ENCODE results near the gene RNF5.
"Not testable (repeated sequence)": the region's sequence is repeated elsewhere in the genome, so short reads cannot be mapped to it uniquely, and the experiment has no call there.

RNF5 gene

GRCh38 chr6:32187009-32187709 lies 9.0 kb downstream of the RNF5 start:
- H3K4me1 ChIP-seq (ENCODE audit: control insufficient read depth in 1 of 2, insufficient read depth in 2 of 2, low read length in 2 of 2), result peaks cover 7 to 42% of the 10 kb centered on the region in 2 donors
- H3K27ac ChIP-seq (ENCODE audit: low read length), result peak overlapping the region; percentile 32
- peak overlapping the region in 1 of 2 donors; percentile 81 for H3K4me3 ChIP-seq (ENCODE audit: low read depth in 1 of 2, low read length in 2 of 2)
- no peaks in the 10 kb centered on the region for H3K27me3 ChIP-seq (ENCODE audit: low read depth, low read length)
- H3K9me3 ChIP-seq (ENCODE audit: control insufficient read depth in 1 of 2, low read length in 2 of 2), result no peaks in the 10 kb centered on the region
- peaks cover 27 to 36% of the 10 kb centered on the region in 2 donors for H3K36me3 ChIP-seq (ENCODE audit: control insufficient read depth in 1 of 2, insufficient read depth in 2 of 2, low read length in 2 of 2)

DNA sequence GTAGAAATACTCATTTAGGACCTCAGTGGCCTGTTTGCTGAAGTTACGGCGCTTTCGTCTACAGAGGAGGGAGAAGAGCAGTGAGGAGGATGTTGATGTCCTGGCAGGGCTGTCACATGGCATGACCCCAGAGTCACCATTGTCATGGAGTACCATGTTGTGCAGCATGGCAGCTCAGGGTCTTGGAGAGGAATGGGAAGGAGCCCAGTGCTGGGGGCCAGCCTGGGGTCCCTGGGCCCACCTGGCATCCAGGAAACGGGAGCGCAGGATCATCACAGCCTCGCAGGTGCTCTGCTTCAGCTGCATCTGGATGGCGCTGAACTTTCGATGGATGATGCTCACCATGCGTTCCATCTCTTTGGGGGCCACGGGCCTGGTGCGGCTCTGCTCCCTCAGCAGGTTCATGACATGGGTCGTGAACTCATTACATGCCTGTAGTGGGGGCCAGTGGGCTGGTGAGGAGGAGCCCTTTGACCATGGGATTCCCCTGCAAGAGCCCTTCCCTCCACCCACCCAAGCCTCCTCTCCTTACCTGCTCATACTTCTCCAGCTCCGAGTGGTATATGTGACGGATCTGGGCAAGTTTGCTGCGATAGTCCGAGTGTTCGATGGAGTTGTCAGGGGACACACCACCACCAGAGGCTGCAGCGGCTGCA lies 9.6 kb downstream of the RNF5 start:
- not testable (repeated sequence) for H3K27ac ChIP-seq (ENCODE audit: low read length); H3K27me3 ChIP-seq (ENCODE audit: low read depth, low read length); H3K9me3 ChIP-seq (ENCODE audit: control insufficient read depth in 1 of 2, low read length in 2 of 2)
- Histone ChIP-seq H3K4me1 (ENCODE audit: control insufficient read depth in 1 of 2, insufficient read depth in 2 of 2, low read length in 2 of 2) (peaks cover 11 to 36% of the 10 kb centered on the region in 2 donors), H3K4me3 (ENCODE audit: low read depth in 1 of 2, low read length in 2 of 2) (peak overlapping the region; percentile 80 to 81), H3K36me3 (ENCODE audit: control insufficient read depth in 1 of 2, insufficient read depth in 2 of 2, low read length in 2 of 2) (peaks cover 21 to 30% of the 10 kb centered on the region in 2 donors)

GRCh38 chr6:32188381-32189068 lies 10.3 kb downstream of the RNF5 start:
- H3K36me3 ChIP-seq (ENCODE audit: control insufficient read depth in 1 of 2, insufficient read depth in 2 of 2, low read length in 2 of 2), result peaks cover 20 to 27% of the 10 kb centered on the region in 2 donors
- H3K9me3 ChIP-seq (ENCODE audit: control insufficient read depth in 1 of 2, low read length in 2 of 2), result no peaks in the 10 kb centered on the region
- no peaks in the 10 kb centered on the region for H3K27me3 ChIP-seq (ENCODE audit: low read depth, low read length)
- peak overlapping the region; percentile 94 for H3K27ac ChIP-seq (ENCODE audit: low read length)
- H3K4me1 ChIP-seq (ENCODE audit: control insufficient read depth in 1 of 2, insufficient read depth in 2 of 2, low read length in 2 of 2), result peaks cover 12 to 36% of the 10 kb centered on the region in 2 donors
- peak overlapping the region; percentile 80 to 81 for H3K4me3 ChIP-seq (ENCODE audit: low read depth in 1 of 2, low read length in 2 of 2)

GRCh38 chr6:32189069-32189741 lies 11.0 kb downstream of the RNF5 start:
- peak overlapping the region; percentile 94 for H3K27ac ChIP-seq (ENCODE audit: low read length)
- H3K4me1 ChIP-seq (ENCODE audit: control insufficient read depth in 1 of 2, insufficient read depth in 2 of 2, low read length in 2 of 2), result peaks cover 12 to 35% of the 10 kb centered on the region in 2 donors

DNA sequence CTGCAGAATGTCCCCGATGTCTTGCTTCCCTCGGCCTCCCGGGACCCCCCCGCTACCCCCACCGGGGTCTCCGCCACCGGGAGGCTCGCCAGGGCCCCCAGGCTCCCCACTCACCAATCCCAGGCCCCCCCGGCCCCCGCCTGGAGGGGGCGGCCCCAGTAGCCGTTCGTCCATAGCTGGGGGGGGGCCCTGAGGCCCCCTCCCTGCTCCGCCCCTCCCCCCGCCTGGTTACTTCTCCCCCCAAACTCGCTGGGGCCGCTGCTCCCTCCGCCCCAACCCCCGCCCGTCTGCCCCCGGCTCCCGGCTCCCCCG lies 11.5 kb downstream of the RNF5 start:
- Histone ChIP-seq H3K36me3 (ENCODE audit: control insufficient read depth in 1 of 2, insufficient read depth in 2 of 2, low read length in 2 of 2) (peaks cover 16 to 18% of the 10 kb centered on the region in 2 donors), H3K27me3 (ENCODE audit: low read depth, low read length) (no peaks in the 10 kb centered on the region), H3K4me3 (ENCODE audit: low read depth in 1 of 2, low read length in 2 of 2) (peak overlapping the region; percentile 80 to 81), H3K4me1 (ENCODE audit: control insufficient read depth in 1 of 2, insufficient read depth in 2 of 2, low read length in 2 of 2) (peaks cover 13 to 37% of the 10 kb centered on the region in 2 donors), H3K27ac (ENCODE audit: low read length) (peak overlapping the region; percentile 94), H3K9me3 (ENCODE audit: control insufficient read depth in 1 of 2, low read length in 2 of 2) (no peaks in the 10 kb centered on the region)

More at GRCh38 chr6:32189069-32189741, 11.0 kb downstream of the RNF5 start:
- Histone ChIP-seq H3K4me3 (ENCODE audit: low read depth in 1 of 2, low read length in 2 of 2) (peak overlapping the region; percentile 80 to 81), H3K27me3 (ENCODE audit: low read depth, low read length) (no peaks in the 10 kb centered on the region), H3K9me3 (ENCODE audit: control insufficient read depth in 1 of 2, low read length in 2 of 2) (no peaks in the 10 kb centered on the region), H3K36me3 (ENCODE audit: control insufficient read depth in 1 of 2, insufficient read depth in 2 of 2, low read length in 2 of 2) (peaks cover 16 to 20% of the 10 kb centered on the region in 2 donors)

- peaks cover 16 to 42% of the 10 kb centered on the region in 2 donors for H3K4me1 ChIP-seq (ENCODE audit: control insufficient read depth in 1 of 2, insufficient read depth in 2 of 2, low read length in 2 of 2)
- no peaks in the 10 kb centered on the region for H3K27me3 ChIP-seq (ENCODE audit: low read depth, low read length)
- H3K27ac ChIP-seq (ENCODE audit: low read length), result peak within 1 kb of the TSS; percentile 96
- H3K9me3 ChIP-seq (ENCODE audit: control insufficient read depth in 1 of 2, low read length in 2 of 2), result no peaks in the 10 kb centered on the region
- peak within 1 kb of the TSS; percentile 80 to 81 for H3K4me3 ChIP-seq (ENCODE audit: low read depth in 1 of 2, low read length in 2 of 2)
- peaks cover 16 to 18% of the 10 kb centered on the region in 2 donors for H3K36me3 ChIP-seq (ENCODE audit: control insufficient read depth in 1 of 2, insufficient read depth in 2 of 2, low read length in 2 of 2)
These were observed 12.0 kb downstream of the RNF5 start, which contains the start of gene PBX2 for GRCh38 chr6:32190054-32190851. Gene PBX2 (minus strand): TSS chr6:32190202. CDS start chr6:32189915, 287 bp downstream.

- Histone ChIP-seq H3K36me3 (ENCODE audit: control insufficient read depth in 1 of 2, insufficient read depth in 2 of 2, low read length in 2 of 2) (peaks cover 16 to 21% of the 10 kb centered on the region in 2 donors), H3K4me1 (ENCODE audit: control insufficient read depth in 1 of 2, insufficient read depth in 2 of 2, low read length in 2 of 2) (peaks cover 16 to 40% of the 10 kb centered on the region in 2 donors), H3K27ac (ENCODE audit: low read length) (peak overlapping the region; percentile 96), H3K4me3 (ENCODE audit: low read depth in 1 of 2, low read length in 2 of 2) (peak overlapping the region; percentile 50 to 81), H3K9me3 (ENCODE audit: control insufficient read depth in 1 of 2, low read length in 2 of 2) (no peaks in the 10 kb centered on the region), H3K27me3 (ENCODE audit: low read depth, low read length) (no peaks in the 10 kb centered on the region)
These were observed 12.9 kb downstream of the RNF5 start for GRCh38 chr6:32190911-32191677.

GRCh38 chr6:32191696-32192607 lies 13.7 kb downstream of the RNF5 start:
- peak overlapping the region; percentile 43 to 81 for H3K4me3 ChIP-seq (ENCODE audit: low read depth in 1 of 2, low read length in 2 of 2)

GRCh38 chr6:32192608-32193039 lies 14.4 kb downstream of the RNF5 start, which contains the start of gene GPSM3:
Gene GPSM3 (minus strand): TSS chr6:32192643. CDS start chr6:32192513, 130 bp downstream.
- H3K4me1 ChIP-seq (ENCODE audit: control insufficient read depth in 1 of 2, insufficient read depth in 2 of 2, low read length in 2 of 2), result peaks cover 23 to 27% of the 10 kb centered on the region in 2 donors
- no peaks in the 10 kb centered on the region for H3K27me3 ChIP-seq (ENCODE audit: low read depth, low read length)
- H3K4me3 ChIP-seq (ENCODE audit: low read depth in 1 of 2, low read length in 2 of 2), result peak within 1 kb of the TSS; percentile 43 to 81
- no peaks in the 10 kb centered on the region for H3K9me3 ChIP-seq (ENCODE audit: control insufficient read depth in 1 of 2, low read length in 2 of 2)
- H3K27ac ChIP-seq (ENCODE audit: low read length), result peak within 1 kb of the TSS; percentile 96
- peaks cover under 1 to 12% of the 10 kb centered on the region in 2 donors for H3K36me3 ChIP-seq (ENCODE audit: control insufficient read depth in 1 of 2, insufficient read depth in 2 of 2, low read length in 2 of 2)

More at GRCh38 chr6:32191696-32192607, 13.7 kb downstream of the RNF5 start:
- Histone ChIP-seq H3K27me3 (ENCODE audit: low read depth, low read length) (no peaks in the 10 kb centered on the region), H3K4me1 (ENCODE audit: control insufficient read depth in 1 of 2, insufficient read depth in 2 of 2, low read length in 2 of 2) (peaks cover 18 to 34% of the 10 kb centered on the region in 2 donors), H3K36me3 (ENCODE audit: control insufficient read depth in 1 of 2, insufficient read depth in 2 of 2, low read length in 2 of 2) (peaks cover 7 to 18% of the 10 kb centered on the region in 2 donors), H3K27ac (ENCODE audit: low read length) (peak overlapping the region; percentile 96), H3K9me3 (ENCODE audit: control insufficient read depth in 1 of 2, low read length in 2 of 2) (no peaks in the 10 kb centered on the region)

All from muscle layer of duodenum (tissue), 2 donors.